ENCODE measurements around the gene CACNA1B.

- no peak for TF ChIP-seq REST (IDR thresholded peaks at IDR 0.05; ENCODE audit: insufficient replicate concordance, low read depth)
- TF ChIP-seq, protein P1, sequence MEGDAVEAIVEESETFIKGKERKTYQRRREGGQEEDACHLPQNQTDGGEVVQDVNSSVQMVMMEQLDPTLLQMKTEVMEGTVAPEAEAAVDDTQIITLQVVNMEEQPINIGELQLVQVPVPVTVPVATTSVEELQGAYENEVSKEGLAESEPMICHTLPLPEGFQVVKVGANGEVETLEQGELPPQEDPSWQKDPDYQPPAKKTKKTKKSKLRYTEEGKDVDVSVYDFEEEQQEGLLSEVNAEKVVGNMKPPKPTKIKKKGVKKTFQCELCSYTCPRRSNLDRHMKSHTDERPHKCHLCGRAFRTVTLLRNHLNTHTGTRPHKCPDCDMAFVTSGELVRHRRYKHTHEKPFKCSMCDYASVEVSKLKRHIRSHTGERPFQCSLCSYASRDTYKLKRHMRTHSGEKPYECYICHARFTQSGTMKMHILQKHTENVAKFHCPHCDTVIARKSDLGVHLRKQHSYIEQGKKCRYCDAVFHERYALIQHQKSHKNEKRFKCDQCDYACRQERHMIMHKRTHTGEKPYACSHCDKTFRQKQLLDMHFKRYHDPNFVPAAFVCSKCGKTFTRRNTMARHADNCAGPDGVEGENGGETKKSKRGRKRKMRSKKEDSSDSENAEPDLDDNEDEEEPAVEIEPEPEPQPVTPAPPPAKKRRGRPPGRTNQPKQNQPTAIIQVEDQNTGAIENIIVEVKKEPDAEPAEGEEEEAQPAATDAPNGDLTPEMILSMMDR (IDR thresholded peaks at IDR 0.05; ENCODE audit: insufficient read depth, low read length): no peak
- no peak for TF ChIP-seq POLR2AphosphoS5 (IDR thresholded peaks at IDR 0.05; ENCODE audit: low read depth)
- TF ChIP-seq SPI1 (IDR thresholded peaks at IDR 0.05; ENCODE audit: borderline replicate concordance, low read depth): no peak
- TF ChIP-seq GABPA (IDR thresholded peaks at IDR 0.05; ENCODE audit: low read depth): no peak
Measured at GRCh38 chr9:137945581-137945980, 68.0 kb downstream of the CACNA1B start.
